Anterior cingulate cortex (tissue), 58 donors: ENCODE measurements around the gene TMEM181.
"Not testable (repeated sequence)": the region's sequence is repeated elsewhere in the genome, so short reads cannot be mapped to it uniquely, and the experiment has no call there.

ENCODE experiments used
- DNase-seq, 58 donors: peaks; one replicate each; lab custom pipeline; 2025; lab: John Stamatoyannopoulos, UW

The TMEM181 gene

DNA sequence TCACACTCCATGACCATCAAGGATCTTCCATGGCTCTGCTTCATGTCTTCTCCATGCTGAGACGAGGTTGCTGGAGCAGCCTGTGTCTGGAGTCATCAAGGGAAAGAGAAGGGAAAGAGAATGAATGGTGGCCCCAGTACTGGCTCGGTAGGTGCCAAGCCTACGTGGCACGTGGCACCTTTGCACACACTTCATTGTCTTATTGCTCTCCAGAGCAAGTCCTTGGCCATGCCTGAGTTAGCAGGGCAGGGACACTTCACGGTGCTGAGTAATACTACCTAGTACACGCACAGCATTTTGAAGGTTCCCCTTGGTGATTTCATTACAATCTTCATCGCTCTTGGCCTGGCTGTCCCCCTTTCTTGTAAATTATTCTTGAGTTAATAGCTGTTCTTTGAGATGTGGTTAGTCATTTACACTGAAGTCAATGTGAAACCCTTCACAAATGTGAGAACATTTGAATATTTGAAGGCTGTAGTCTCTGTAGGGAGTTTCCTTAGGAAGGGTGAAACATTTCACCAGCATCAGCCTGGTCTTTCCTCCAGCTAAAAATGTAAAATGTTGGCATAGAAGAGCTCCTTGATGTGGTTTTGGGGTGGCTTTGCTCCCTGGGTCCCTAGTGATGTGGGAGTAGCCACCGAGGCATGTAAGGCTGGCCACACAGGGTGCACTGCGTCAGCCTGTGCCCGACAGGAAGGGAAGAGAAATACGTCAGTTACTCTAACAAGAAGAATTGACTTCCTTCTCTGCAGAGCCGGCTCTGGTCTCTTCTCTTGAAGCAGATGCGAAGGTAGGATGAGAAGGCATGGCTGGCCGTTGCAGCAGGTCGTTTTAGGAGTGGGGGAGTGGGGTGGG is 89.6 kb downstream of the TMEM181 start, which contains the start of gene SYTL3:
TSS of gene SYTL3 (plus strand) at position 766 of the 855 bp plus-strand sequence. CDS start 13,215 bp downstream, outside the sequence.
- peak in 12 of 58 donors; percentile 7 to 40 (median 16) for DNase-seq

- DNase-seq = not testable (repeated sequence)
These were observed 92.3 kb downstream of the TMEM181 start for GRCh38 chr6:158651981-158652737.

- peak in 1 of 58 donors; percentile 14 for DNase-seq
These were observed 93.9 kb downstream of the TMEM181 start for GRCh38 chr6:158653577-158654354.

GRCh38 chr6:158654498-158654897 is 94.6 kb downstream of the TMEM181 start:
- peak in 35 of 58 donors; percentile 6 to 76 (median 38) for DNase-seq

DNA sequence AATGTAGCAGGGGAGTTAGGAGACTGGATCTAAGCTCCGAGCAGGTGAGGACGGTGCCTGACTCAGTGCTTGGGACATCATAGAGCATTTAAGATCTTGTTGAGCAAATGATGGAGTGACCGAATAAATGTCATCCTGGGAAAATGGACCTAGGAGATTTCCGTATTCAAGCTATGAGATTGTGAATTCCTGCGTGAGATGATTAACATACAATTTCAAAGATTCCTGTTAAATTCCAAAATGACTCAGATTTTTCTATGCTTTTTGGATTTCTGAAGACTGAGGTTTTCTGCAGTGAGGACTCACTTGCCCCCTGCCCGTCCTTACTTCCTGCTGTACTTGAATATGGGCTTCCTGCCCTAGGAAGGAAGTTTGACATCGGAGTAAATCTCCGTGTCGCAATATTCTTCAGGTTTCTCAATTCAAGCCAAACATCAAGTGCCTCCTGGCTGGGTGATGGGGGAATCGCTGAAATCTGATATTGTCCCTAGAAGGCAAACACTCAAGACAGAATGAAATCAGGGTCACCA is 95.1 kb downstream of the TMEM181 start:
- no peak for DNase-seq

- DNase-seq = no peak
These were observed 95.9 kb downstream of the TMEM181 start for GRCh38 chr6:158655569-158656450.

GRCh38 chr6:158656986-158657385 is 97.1 kb downstream of the TMEM181 start:
- not testable (repeated sequence) for DNase-seq

DNA sequence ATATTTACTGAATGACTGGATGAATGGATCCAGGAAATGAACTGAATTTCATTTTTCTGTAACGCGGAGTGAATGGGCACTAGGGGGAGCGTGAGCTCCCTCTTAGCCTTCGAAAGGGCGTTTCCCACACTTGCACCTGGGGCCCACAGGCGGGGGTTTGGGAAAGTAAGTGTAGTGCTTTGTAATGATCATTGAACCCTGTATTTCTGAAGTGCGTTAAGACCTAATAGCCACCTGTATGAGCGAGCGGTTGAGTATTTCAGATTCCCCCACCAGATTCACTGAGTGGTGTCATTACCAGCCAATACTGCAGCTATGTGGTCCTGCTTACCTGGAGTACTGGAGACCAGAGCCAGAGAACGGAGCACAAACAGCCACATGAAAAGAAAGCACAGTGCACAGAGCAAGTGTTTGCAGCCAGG is 100.5 kb downstream of the TMEM181 start:
- DNase-seq = no peak

DNA sequence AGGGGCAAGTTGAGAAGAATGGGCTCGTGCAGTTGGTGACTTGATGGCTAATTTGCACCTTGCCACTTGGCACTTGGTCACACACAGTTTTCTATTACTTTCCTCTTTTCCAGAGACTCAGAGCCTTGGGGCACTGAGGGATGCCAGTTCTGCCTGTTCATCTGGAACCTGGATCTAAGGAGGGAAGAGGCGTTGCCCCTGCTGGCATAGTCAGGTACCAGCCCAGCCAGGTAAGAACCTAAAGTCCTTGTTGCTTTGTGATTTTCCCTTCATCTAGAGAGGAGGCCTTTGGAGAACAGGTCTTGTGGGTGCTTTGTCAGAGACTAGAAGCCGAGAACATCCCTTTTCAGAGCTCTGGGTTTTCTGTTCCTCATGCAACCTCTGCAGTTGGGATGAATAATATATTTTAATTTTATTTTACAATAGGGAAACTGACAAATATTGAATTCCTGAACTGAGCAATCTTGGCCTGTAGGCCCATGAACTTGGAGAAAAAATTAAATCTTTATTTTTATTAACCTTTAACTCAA is 101.3 kb downstream of the TMEM181 start:
- DNase-seq = no peak

DNA sequence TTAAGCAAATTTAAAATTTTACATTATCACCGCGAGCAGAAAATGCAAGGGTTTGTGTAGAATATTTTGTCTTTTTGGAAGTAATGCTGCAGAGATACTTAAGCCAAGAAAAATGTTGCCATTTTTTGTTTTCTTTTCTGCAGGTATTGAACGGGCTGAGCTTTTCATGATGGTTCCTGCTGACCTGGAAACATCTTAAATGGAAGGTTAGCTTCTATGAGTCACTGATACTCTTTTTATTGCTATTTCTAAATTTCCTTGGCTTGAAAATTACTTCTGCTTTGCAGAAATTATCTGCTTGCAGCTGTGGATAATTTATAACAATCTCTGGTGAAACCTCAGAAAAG is 102.7 kb downstream of the TMEM181 start:
- no peak for DNase-seq

GRCh38 chr6:158662954-158663624 is 103.2 kb downstream of the TMEM181 start:
- no peak for DNase-seq

DNA sequence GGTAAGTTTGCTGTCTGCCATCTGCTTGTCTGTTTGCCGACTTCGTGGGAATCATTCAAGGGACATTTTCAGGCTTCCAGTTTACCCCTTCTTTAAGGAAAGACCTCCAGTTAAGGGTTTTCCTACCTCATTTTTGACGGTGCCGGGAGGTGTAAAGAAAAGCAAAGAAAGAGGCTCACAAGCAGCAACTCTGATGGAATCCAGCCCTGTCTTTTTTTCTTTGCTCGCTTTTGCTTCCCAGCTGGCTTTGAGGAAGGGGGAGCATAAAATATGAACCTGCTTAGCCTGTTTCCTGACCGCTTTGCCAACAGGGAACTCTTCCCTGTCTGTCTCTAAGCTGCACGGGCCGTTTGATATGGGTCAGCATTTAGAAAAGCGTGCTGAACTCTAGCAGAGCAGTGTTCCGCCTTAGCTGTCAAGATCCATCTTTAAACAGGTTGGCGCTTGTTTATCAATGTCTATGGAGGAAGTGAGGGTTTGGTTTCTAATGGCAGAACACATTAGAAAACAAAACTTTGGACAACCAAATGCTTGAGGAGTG is 103.8 kb downstream of the TMEM181 start:
- no peak for DNase-seq

GRCh38 chr6:158665332-158665731 is 105.4 kb downstream of the TMEM181 start:
- no peak for DNase-seq

DNA sequence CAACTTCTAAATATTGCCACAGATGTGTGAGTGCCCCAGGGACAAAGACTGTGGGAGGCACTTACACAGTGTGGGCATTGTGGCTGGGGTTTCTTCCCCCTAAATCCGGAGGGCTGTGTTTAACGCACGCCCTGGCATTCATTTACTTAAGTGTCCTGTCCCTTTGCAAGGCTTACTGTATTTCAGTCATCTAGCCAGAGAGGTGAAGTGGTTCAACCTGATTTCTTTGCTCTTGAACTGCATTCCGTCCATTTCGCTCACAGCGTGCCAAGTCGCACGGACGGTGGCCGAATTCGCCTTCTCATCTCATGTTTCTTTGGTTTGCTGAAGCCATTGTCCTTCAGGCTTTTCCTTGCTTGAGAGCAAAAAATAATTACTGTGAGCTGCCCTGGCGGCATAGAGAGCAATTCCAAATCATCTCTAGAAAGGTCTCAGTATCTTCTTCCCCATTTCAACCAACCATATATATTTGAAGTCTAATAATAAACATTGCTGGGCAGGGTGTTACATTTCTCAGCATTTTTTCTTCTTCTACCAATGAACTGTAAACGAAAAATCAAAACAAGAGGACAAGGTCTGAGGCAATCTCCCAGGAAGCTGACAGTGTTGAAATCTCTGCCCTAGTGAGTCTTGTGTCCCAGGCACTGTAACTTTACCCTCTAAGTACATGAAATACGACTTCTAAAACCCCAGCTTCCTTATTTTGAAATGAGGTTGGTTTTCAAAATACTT is 106.9 kb downstream of the TMEM181 start:
- DNase-seq = no peak

DNA sequence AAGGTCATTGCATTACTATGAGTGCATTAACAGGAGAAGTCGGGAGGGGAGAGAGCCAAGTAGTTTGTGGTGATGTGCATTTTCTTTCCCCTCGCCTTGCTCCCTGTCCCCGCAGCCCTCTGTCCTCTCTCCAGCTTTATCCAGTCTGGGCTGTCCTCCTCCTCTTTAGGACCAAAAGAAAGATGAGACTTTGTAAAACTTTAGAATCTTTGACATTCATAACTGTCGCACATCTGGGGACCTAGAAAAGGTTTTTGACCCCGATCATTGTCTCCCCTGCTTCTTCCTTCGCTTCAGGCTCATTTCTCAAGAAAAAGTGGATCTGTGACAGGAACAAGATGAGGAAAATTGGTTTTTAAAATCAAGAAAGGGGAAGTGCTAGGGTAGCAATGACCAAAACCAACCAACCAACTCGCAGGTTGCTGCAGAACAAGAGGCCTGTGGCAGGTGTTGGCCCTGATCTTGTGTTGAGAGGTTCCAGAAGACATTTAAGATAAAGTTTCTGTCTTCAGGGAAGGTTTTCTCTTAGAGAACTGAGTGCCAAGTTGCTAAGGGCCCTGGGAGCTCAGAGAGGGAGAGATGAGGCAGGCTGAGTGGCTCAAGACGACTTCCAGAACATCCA is 107.6 kb downstream of the TMEM181 start:
- DNase-seq = no peak

- no peak for DNase-seq
These were observed 108.8 kb downstream of the TMEM181 start for GRCh38 chr6:158668707-158669103.
